Measurements from ENCODE around the gene SNRPA. TPM values are rescaled to one million over a fixed set of nuclear protein-coding genes. Genes with fewer than 3 reads are reported as not detected.

SNRPA gene
- total and polyA plus RNA-seq, 2 of the 13 experiments (the other 11 are each of a cell fraction or from before 2014, with no cell fraction given) = 59.6 to 162 TPM

DNA sequence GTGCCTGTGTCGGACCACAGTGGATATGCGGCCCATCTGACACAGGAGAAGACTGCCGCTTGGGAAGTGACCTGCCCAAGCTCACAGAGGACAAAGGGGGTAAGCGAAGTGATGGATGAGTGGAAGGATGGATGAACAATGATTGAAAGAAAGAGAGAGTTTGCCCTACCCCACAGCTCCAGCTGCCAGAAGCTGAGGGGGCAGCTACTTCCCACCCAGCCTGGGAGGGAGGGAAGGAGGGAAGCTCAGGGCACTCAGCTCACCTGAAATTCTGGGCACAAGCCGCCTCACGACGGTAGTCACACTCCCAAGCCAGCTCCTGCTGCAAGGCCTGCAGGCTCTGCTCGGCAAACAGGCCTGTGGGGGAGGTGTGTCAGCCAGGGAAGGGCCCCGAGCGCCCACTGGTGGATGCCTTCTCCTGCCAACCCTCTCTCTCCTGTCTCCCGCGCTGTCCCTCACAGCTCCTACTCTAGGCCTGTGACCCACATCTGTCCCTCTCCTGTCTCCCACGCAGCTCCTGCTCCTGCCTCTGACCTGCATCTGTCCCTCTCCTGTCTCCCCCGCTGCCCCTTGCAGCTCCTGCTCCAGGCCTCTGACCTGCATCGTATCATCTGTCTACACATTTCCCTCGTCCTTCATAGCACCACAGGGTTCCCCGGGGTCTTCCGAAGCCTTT lies 48.5 kb upstream of the SNRPA start (continued):
- peak; percentile 56; the same call in 1 of the 2 replicates for TF ChIP-seq ZBTB33 (CRISPR knock-in tag; IDR thresholded peaks at IDR 0.05)
- no peak for TF ChIP-seq HDAC6 (IDR thresholded peaks at IDR 0.05; ENCODE audit: low read depth, low read length)
- TF ChIP-seq HNRNPH1 (optimal IDR thresholded peaks at IDR 0.05; ENCODE audit: low read depth, low read length) = no peak
- no peak for TF ChIP-seq HDAC2 (CRISPR knock-in tag; IDR thresholded peaks at IDR 0.05)
- no peak for TF ChIP-seq ZNF142 (CRISPR knock-in tag; IDR thresholded peaks at IDR 0.05)
- no peak for TF ChIP-seq NAIF1 (CRISPR knock-in tag; IDR thresholded peaks at IDR 0.05; ENCODE audit: borderline replicate concordance)
- no peak for TF ChIP-seq BCL6 (CRISPR knock-in tag; IDR thresholded peaks at IDR 0.05)
- TF ChIP-seq ZBTB21 (CRISPR knock-in tag; IDR thresholded peaks at IDR 0.05) = no peak
- peak; percentile 21; the same call in 1 of the 2 replicates for TF ChIP-seq THAP11 (CRISPR knock-in tag; IDR thresholded peaks at IDR 0.05)
- no peak for TF ChIP-seq ZKSCAN5 (CRISPR knock-in tag; IDR thresholded peaks at IDR 0.05)
- TF ChIP-seq RAD21 (CRISPR knock-in tag; IDR thresholded peaks at IDR 0.05) = peak; percentile 80
- TF ChIP-seq ZSCAN12 (CRISPR knock-in tag; IDR thresholded peaks at IDR 0.05) = no peak
- peak; percentile 32; the same call in 1 of the 2 replicates for TF ChIP-seq GABPB1 (CRISPR knock-in tag; IDR thresholded peaks at IDR 0.05)
- TF ChIP-seq ZNF878 (CRISPR knock-in tag; IDR thresholded peaks at IDR 0.05) = no peak
- TF ChIP-seq, protein P1, sequence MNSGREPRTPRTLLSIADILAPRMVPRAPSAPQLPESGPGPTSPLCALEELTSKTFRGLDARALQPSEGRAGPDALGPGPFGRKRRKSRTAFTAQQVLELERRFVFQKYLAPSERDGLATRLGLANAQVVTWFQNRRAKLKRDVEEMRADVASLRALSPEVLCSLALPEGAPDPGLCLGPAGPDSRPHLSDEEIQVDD (CRISPR knock-in tag; IDR thresholded peaks at IDR 0.05; ENCODE audit: borderline replicate concordance) = no peak
- TF ChIP-seq ZMYM4 (CRISPR knock-in tag; IDR thresholded peaks at IDR 0.05) = no peak
- no peak for TF ChIP-seq PHF21A (CRISPR knock-in tag; IDR thresholded peaks at IDR 0.05)
- TF ChIP-seq CCAR2 (optimal IDR thresholded peaks at IDR 0.05; ENCODE audit: low read depth, low read length) = no peak
- TF ChIP-seq NR2F6 (IDR thresholded peaks at IDR 0.05) = no peak
- TF ChIP-seq NR2F6 (CRISPR knock-in tag; IDR thresholded peaks at IDR 0.05) = peak; percentile 33; the same call in 1 of the 2 replicates
- no peak for TF ChIP-seq RELA (CRISPR knock-in tag; IDR thresholded peaks at IDR 0.05)

All from HepG2 (cell line).